Forelimb muscle (tissue), 1 donor: ENCODE data around the gene SKAP2. TPM values are rescaled to one million over a fixed set of nuclear protein-coding genes. Genes with fewer than 3 reads are reported as not detected.
"Not testable (repeated sequence)": the region's sequence is repeated elsewhere in the genome, so short reads cannot be mapped to it uniquely, and the experiment has no call there.

Source experiments
- DNase-seq: peaks from one replicate; pipeline ENCODE4 v3.0.0-alpha.2; 2013; ENCODE audit warnings: low read depth
- polyA plus RNA-seq: library from polyadenylated mRNA; unstranded; fragments of 120-200 nt; gene quantifications from one replicate; pipeline ENCODE4 v1.2.1, GENCODE V29; 2013; ENCODE audit not compliant: insufficient read length

SKAP2 gene
- polyA plus RNA-seq, 1 donor: 11.3 TPM

DNA sequence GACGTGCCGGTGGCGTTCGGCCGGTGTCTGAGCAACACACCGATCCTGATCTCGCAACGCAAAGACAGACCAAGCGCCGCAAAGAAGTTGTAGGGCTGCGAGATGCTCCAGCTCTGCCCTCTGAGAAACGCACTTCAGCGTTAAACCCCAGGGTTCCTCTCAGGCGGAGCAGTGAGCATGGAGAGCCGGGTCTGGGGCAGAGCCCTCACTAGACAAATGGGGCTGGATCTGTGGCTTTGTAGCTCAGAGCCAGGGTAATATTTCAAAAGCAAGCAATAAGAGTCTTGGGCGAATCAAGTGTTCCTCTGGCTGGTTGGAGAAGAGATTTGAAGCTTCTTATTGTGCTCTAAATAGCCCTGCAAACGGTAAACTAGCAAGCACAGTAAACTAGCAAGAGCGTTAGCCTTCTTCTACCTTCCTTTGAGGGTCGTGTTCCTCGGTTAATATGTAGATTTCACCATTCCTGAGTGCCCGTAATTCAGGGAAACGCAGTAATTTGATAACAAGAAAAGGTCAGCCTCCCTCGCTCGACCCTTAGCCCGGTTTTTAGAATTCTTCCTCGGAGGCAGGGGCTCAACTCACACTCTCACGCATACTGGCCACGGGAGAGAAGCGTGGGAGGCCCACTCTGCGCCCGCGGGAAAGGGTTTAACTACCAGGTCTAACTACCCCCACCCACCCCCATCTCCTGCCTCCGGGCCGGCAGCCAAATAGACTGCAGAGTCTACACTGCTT is 6.7 kb downstream of the SKAP2 start:
- DNase-seq: no peak

DNA sequence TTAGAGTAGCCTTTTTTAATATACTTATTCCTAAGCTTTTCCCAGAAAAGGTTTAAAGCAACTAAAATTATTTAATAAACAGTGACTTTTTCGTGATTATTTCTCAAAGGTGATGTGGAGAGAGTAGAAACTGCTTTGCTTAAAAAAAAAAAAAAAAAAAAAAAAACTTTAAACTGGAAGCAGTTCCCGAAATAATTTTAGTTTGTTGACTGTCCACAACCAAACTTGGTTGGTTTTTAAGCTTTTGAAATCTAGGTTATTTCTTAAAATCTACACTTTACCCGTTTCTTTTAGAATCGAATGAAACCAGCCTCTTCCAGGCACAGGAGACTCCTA is 7.3 kb downstream of the SKAP2 start:
- no peak for DNase-seq

DNA sequence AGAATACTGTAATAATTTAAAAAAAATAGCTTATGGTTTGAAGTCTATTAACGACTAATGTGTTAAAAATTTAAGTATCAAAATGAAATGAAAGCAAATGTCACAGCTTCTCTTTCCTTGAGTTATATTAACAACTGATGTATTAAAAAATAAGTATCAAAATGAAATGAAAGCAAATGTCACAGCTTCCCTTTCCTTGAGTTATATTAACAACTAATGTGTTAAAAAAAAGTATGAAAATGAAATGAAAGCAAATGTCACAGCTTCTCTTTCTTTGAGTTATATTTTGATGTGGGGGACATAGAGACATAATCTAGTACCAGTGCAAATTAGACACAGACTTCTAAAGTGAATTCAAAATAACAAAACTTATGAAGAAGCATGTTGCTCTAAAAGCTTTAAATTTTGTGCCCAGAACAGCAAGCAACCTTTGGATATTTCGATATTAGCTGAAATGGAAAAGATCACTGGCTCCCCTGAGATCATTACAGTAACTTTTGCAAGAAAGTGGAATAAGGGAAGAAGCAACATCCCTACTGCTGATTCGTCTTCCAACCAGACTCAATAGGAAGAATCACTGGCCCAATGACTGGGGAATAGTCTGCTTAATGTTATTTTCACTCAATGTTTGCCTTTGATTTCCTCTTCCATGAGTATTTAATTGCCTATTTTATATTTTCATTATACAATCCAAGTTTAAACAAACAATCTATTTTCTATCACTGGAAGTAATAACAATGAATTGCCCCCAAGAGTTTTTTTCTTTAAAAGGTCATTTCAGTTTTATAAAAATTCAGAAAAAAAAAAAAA is 8.0 kb downstream of the SKAP2 start:
- no peak for DNase-seq

DNA sequence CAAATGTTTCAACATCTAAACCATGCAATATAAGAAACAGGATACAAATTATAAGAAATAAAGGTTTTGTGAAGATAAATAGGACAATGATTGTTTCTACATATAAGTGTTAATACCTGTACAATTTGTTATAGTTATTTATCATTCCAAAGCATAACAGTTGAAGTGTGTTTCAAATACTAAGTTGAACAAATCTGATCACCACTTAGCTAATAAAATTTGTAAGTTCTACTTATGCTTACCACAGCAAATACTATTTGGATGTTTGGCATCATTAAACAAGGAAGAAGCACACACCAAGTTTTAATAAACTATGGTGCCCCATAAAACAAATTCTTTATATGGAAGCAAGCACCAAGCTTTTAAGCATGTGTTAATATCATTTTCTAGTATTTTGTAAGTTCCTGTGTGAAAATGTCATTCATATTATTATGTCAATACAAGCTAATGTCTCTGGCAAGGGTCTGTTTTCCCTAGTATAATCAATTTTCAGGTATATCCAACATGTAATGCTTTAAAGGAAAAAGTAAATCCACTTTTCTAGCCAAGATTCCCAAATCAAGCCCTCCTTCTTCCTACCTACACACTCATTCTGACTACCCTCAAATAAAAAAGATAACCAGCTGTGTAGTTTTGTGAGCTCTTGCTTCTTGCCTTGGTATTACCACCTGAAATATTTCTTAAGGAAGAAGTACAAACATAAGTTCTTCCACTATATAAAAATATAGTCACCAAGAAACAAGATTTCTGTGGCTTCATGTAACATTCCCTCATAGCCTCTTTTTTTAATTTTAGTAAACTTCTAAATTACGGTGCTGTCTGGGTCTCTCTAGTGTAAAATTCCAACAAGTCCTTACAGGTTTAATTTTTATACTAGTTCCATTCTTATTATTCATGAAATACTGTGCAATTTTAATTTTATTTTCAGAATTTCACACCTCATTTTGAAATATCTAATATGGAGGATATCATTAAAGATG is 9.2 kb downstream of the SKAP2 start:
- no peak for DNase-seq

DNA sequence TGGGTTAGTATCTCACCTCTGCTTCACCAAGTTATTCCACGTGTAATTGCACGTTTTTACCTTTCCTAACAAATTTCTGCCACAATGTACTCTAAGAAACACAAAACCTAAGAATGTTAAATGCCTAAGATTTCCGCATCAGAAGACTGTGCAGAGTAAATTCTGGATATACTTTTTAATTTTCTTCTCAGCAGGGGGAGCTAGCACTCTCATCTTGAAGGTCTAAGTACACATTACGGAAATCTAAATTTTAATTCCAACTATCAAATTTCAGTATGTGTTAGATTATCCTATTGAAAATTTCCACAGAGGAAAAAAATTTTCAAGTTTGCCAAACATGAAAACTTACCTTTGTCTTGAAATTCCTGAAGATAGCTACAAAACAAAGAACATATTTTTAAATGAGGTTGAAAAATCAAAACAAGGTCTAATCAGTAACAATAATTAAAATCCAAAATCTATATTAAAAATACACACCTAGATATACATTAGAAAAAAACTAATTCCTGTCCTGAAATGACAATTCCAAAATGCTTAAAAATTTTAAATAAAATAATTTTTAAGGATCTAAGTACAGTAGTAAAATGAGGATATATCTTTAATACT is 10.5 kb downstream of the SKAP2 start:
- peak; percentile 57 for DNase-seq

DNA sequence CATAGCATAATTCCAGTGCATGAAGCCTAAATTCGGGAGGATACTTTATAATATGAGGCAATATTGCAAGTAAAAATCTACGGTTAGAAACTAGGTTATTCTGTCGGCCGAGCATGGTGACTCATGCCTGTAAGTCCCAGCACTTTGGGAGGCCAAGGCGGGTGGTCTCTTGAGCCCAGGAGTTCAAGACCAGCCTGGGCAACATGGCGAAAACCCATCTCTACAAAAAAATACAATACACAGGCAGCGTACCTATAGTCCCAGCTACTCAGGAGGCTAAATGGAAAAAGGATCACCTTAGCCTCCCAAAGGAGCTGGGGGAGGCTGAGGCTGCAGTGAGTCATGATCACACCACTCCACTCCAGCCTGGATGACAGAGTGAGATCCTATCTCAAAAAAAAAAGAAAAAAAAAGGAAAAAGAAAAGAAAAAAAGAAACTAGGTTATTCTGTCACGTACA is 14.2 kb downstream of the SKAP2 start:
- DNase-seq: no peak

DNA sequence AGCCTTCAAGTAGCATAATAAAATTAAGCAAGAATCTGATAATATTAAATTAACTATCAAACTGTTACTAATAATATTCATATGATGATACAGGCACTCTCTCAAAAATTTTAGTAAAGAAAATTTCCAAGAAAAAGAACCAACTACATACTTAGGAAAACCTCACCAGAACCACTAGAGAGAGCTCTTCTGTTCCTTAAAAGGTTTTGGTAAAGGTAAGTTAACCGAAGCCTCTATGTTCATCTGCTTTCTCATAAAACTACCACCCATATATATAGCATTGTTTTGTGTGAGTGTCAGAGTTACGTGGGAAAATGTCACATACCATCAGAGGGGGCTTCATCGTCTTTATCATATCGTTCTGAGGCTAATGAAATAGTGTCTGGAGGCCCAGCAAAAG is 20.7 kb downstream of the SKAP2 start:
- no peak for DNase-seq

DNA sequence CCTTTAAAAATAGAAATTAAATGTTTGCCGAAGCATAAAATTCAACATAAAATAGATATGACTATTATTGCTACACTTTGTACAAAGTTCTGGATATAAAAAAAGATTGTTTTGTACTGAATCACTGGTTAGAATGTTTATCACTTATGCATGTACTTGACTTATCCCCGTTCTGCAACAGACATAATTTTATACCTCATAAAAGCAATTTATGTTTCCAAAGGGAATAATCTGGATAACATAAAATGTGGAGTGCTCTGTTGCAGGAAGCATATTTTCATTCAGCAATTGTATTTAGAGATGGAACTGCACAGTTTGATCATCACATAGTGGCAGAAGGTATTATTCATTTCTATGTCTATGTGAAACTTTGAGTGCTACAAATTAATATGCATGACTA is 21.5 kb downstream of the SKAP2 start:
- DNase-seq: no peak

DNA sequence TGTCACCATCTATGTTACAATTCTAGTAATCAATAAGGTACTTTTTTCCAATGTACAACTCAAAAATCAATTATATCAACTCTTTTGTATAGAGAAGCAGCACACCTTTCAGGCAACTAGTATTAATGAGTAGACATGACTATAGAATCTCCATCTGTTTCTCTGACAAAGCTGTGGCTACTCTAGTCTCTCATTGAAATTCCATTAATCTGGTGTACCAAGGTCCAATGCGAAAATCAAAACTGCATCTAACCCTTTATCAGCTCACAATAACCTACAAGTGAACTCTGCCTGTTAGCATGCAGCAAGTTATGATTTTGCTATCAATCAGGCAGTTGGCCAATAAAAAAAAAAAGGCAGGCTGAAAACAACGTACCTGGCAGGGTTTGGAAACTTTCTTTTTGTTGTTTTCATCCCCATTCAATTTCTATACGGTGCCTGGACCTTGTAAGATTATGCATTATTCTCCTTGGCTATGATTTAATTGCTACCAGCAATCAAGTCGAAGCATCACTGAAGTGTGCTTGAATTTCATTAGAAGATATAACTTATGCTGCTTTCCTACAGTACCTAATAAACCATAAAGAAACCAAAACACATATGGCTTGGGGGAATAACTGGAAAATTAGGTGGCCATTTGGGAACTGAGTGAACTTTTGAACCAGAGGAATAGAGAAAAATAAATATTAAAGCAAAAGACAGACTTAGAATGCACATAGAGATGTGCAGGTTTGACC is 23.2 kb downstream of the SKAP2 start:
- no peak for DNase-seq

DNA sequence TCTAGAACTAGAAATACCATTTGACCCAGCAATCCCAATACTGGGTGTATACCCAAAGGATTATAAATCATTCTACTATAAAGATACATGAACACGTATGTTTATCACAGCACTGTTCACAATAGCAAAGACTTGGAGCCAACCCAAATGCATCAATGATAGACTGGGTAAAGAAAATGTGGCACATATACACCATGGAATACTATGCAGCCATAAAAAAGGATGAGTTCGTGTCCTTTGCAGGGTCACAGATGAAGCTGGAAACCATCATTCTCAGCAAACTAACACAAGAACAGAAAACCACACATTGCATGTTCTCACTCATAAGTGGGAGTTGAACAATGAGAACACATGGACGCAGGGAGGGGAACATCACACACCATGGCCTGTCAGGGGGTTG is 27.6 kb downstream of the SKAP2 start:
- DNase-seq: not testable (repeated sequence)

DNA sequence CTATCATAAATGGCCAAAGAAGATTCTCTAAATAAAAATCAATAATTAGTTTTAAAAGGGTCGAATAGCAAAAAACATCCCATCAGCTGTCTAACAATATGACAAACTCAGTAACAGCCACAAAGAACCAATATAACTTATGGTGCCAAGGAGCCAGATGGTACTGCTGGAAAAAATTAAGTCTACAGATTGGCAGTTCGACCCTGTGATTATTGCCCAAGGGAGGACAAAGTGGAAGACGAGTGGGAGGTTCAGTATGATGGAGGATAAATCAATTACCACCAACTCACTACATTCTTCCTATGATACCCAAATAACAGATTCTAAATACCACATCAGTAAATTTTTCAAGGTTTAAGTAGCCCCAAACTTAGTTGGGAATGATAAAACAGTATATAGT is 49.0 kb downstream of the SKAP2 start:
- no peak for DNase-seq

DNA sequence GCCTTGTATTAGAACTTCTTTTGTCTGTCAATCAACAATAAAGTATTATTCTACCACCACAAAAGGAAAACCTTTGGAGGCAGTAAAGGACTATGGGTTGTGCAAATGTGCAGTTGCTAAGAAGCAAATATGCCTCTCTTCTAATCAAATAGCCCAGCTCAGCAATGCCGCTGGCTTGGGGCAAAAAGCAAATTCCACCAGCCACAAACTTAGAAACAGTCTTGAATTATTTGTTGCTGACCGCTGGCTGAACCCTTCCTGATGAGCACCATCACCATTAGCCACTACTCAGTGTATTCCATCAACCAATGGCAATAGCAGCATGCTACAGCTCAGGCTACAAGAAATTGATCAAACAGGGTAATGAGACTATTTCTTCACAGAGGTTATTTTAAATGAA is 51.0 kb downstream of the SKAP2 start:
- DNase-seq: no peak

DNA sequence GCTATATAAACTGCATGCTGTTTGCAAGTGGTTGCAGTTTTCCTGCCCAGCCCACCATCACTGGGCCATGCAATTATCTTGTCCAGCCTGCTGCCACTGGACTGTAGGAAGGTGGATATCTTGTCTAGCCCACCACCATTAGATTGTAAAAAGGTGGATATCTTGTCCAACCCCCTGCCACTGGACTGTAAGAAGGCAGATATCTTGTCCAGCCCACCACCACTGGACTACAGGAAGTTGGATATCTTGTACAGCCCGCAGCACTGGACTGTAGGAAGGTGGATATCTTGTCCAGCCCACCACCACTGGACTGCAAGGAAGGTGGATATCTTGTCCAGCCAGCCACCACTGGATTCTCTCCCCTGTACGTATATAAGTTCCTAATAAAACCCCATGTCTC is 69.8 kb downstream of the SKAP2 start:
- DNase-seq: no peak

DNA sequence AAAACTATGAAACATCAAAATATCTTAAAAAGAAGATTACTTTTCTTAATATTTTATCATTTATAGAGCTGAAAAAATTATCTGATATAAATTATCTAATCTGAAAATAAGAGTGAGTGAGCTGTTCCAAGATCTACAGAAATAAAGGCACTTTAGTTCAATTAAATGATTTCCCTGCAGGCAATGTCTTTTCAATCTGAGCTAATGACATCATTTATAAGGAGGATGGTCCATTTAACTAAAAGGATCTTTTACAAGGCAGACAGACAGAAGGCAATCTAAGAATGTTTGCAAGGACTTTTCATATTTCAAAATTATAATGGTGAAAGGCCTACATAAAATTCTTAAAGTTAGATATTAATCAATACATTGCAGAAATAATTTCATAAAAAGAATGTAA is 71.8 kb downstream of the SKAP2 start:
- no peak for DNase-seq

DNA sequence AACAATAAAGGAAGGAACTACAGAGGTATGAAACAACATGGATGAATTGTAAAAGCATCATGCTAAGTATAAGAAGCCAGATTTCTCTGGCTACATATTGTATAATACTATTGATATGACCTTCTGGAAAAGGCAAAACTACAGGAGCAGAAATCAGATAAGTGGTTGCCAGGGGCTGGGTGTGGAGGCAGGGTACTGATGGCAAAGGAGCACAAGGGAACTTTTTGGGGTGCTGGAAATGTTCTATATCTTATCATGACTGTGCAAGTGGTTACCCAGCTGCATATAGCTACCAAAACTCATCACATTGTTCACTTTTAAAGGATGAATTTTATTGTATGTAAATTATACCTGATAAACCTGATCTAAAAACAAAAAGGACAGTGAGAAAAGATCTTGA is 72.4 kb downstream of the SKAP2 start:
- no peak for DNase-seq

DNA sequence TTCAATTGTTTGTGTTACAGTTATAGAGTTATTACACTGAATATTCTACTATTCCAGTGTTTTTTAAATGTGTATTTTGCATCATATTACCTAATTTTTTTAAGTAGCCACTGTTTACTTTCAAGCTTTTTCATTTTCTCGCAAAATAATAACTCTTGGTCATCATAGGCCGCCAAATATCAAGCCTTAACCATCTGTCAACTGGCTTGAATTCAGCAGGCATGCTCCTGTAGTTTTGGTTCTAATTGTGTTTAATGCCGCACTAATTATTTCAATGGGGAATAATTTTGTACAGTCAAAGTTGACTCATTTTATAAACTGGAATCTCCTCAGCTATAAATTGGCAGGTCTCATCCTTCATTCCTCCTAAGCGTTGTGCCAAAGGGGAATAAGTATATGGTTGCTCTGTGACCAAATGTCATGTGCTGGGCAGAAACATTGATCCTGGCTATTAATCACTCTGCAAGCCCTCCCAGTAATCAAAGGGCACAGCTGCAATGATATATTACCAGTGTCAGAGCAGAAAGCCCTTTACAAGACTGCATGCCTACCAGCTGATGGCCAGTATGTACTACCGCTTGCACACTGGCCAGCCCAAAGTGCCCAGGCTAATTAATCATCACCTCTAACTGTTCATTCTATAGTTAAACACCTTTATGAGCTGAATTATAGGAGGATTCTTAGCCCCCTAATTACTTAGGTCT is 74.8 kb downstream of the SKAP2 start:
- no peak for DNase-seq

DNA sequence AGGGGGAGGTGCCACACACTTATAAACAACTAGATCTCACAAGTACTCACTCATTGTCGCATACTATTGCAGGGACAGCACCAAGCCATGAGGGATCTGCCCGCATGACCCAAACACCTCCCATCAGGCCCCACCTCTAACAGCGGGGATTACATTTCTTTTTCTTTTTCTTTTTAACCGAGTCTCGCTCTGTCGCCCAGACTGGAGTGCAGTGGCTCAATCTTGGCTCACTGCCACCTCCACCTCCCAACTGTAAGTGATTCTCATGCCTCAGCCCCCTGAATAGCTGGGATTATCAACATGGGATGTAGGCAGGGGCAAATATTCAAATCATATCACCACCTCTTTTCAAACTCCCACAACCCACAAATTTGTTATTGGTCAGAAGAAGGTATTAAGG is 76.7 kb downstream of the SKAP2 start:
- no peak for DNase-seq

DNA sequence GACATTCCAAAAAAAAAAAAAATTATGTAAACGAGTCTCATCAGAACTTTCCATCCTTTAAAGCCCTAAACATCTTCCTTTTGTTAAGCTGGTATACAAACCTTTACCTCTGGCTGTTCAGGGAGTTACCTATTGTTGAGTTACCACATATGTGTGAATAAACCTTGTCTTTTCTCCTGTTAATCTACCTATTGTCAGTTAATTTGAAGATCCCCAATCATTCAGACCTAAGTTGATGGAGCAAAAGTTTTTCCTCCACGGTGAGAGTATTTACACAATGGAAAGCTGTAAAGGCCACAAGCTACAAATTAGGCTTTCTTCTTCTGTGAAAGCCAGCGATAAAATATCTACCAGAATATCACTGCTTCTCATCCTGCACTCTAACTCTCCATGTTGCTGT is 80.3 kb downstream of the SKAP2 start:
- DNase-seq: no peak

DNA sequence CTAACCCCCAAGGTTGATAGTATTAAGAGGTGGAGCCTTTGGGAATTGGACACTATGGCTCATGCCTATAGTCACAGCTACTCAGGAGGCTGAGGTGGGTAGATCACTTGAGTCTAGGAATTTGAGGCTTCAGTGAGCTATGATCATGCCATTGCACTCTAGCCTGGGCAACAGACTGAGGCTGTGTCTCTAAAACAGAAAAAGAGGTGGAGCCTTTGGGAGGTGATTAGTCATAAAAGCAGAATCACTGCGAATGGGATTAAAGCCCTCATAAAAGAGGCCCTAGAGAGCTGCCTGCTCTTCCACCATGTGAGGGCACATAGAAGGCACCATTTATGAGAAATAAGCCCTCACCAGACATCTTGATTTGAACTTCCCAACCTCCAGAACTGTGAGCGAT is 81.9 kb downstream of the SKAP2 start:
- DNase-seq: no peak

DNA sequence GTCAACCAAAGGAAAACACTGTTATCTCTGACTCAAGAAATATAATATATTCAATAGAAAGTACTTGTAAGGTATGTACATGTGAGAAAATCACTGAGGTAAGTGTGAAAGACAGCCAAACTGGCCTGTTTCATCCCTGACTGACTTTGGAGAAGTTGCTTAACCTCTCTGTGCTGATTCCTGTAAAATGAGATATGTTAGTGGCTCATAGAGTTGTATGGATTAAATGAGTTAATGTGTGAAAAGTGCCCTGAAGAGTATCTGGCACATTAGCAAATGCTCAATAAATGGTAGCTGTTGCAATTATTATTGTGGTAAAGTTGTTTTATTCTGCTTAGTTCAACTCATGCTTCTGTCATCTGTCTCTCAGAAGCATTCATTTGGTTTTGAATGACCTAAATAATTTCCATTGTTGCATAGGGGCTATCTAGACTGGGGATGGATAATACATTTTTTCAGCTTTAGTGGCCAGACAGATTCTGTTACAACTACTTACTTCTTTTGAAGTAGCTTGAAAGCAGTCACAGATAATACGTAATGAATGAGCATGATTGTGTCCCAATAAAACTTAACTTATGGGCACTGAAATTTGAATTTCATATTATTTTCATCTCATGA is 84.3 kb downstream of the SKAP2 start:
- no peak for DNase-seq
